Measurements from ENCODE around the gene VWA3B.

VWA3B gene

DNA sequence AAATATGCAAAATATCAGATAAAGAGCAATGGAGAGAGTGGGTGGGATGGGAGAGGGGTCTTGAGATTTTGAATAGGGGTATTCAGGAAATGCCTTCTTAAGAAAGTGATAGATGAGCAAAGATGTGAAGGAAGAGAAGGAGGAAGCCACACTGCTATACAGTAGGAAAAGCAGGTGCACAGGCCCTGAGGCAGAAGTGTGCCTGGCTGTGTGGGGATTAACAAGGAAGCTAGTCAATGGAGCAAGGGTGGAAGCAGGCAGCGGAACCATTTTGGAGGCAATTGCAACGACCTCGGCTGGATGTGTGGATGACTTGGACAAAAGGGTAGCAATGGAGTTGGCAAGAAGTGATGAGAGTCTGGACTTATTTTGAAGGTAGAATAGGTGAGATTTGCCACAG lies 248.3 kb downstream of the VWA3B start:
- no peak for DNase-seq (ENCODE audit: low spot score)

DNA sequence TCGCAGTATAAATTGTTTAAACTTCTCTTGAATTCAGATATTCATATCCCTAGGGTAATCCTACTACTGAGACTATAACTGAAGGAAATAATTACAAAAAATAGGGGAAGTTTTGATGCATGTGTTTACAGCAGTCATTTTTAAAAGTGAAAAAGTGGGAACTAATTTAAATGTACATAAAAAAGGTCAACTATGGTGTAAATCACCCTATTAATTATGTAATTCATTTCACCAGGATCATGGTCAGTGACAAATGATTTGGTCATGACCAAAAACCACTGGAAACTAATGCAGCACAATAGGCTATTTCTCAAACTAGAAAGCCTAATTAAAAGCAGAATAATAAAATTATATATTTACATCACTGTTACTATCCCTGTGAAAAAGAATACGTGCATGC lies 254.3 kb downstream of the VWA3B start:
- DNase-seq (ENCODE audit: low spot score), result no peak

DNA sequence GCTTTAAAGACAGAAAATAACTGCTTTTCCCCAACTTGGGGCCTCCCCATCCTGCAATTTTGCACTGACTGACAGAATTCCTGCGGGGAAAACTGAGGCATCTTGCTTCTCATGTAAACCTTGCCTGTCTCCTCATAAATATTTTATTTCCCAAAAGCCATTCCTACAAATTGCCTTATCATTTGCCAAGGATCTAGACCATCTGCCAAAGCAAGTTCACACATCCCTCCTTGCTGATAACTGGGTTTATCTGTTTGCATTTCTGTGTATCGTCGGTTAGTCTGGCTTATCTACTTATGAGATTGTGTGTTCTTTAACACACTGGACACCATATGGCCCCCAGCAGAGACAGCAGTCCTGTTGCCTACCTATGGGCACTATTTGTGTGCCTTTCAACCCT lies 256.3 kb downstream of the VWA3B start:
- DNase-seq (ENCODE audit: low spot score), result no peak

DNA sequence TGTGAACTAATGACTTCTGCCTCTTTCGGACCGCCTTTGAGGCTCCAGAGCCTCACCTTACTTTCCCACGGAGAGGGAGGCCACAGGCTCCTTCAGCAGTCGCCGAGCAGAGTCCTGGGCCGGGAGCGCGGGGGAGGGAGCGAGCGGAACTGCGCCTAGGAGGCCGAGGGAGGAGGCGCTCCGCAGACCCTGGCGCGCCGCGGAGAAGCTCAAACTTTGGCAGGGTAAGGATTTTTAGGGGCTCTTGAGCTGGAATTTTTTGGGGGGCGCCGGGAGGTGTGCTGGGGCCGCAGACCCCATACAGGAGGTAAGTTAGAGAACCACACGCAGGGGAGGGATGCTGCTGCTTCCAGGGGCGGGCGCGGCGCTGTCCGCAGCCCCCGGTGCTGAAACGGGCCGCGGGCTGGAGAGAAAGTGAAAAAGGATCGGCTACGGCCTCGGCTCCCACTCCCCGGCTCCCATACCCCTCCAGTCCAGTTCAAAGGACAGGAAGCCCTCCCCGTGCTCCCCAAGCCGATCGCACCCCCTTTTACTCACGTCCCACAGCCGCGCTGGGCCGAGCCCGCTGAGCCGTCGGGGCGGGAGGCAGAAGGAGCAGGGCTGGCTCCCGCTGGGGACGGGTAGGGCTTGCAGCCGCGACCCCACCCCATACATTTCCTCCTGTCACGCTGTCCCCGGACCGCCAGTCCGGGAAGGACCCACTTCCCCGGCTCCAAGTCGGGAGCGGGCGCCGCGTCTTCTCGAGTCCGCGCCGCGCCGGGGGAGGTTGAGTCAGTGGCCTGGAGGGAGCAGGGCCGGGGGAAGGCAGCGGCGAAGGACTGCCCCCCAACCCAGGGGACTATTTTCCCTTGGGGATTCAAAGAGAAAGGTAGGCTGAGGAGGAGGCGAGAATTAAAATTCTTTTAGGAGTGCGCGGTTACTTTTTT lies 259.6 kb downstream of the VWA3B start, which contains the start of gene CNGA3:
CNGA3 (plus strand) TSS at position 146 of the 926 bp plus-strand sequence. CDS start 23,520 bp downstream, outside the sequence.
- peak; percentile 26 for DNase-seq (ENCODE audit: low spot score)

DNA sequence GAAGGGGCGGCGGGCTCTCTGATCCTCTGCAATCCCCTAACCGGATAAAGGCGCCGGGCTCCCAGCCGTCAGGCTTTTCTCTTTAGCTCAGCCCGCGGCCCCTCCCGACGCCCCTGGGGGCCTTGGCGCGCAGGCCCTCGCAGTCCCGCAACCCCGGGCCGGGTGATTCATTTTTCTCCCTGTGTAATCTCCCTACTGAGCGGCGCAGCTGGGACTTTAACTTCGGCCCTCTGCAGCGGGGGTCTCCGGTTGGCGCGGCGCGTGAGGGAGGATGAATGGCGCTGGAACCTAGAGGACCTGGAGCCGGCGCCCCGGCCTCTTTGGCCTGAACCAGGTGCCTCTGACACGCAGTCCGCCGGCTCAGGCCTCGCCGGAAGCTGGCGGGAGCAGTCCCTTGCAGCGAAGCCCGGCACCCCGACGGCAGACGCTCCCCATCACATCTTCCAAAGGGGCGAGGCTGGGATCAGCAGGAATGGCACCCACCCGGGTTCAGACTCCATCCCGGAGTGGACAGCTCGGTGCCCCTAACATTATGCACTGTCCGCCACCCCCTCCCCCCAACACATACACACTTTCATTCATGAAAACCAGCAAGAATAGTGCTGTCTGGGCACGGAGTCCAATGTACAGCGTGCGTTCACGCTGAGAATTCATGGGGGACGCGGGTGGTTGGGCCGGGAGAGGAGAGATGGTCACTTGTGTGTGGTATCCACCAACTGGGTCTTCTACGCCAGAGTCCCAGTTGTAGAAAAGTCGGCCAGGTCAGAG lies 260.5 kb downstream of the VWA3B start:
- DNase-seq (ENCODE audit: low spot score), result no peak

DNA sequence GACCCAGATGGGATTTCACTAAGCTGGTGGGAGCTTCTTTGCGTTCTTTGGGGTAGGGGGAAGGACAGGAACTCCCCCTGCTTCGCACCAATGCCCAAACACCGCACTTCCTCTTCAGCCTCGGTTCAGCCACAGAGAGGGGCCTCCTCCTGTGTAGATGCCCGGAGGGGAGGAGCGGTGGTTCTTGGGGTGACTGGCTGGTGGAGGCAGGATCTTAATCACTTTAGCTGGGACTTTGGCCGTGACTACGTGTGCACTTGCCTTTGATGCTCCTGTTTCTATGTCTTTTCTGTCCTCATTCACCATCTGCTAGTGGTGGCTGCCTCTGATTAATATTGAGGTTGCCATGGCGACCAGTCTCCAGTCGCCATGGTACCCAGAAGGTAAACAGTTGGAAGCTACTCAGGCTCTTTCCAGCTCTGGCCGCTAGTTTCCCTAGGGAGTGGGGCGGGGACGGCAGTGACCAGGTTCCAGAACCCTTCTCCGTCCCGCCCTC lies 261.1 kb downstream of the VWA3B start:
- no peak for DNase-seq (ENCODE audit: low spot score)

DNA sequence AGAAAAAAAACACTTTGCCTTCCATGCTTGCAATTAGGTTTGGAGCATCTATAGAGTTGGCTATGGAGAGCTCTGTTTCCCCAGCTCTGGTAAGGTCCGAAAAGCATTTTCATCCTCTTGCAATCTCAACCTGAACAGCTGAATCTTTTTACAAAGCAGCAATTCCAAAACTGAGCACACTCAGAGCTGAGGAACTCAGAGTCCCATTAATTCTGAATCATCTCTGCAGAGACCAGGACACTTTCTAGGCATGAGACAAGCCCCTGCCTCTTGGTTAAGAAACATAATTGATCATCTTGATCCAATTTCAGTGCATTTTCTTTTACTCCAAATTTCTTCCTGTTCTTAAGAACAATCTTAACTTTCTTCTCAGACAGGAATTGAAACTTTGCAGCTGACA lies 263.4 kb downstream of the VWA3B start:
- DNase-seq (ENCODE audit: low spot score), result no peak

DNA sequence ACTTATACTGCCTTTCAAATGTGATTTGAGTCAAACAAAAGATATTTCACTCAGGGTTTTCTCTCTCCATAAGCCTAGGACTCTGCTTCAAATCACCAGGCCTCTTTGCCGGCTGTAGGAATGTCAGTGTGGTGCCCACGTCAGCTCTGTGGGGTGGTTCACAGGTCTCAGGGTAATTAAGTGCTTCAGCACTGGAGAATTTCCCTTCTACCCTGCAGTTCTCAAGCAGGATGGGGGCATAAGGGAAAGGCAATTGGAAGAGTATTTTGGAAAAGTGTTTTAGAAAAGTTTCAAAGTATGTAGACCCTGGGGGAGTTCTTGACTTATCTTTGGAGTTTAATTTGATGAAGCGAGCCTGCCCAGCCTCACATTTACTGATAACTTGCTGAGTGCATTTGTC lies 268.9 kb downstream of the VWA3B start:
- DNase-seq (ENCODE audit: low spot score), result no peak

DNA sequence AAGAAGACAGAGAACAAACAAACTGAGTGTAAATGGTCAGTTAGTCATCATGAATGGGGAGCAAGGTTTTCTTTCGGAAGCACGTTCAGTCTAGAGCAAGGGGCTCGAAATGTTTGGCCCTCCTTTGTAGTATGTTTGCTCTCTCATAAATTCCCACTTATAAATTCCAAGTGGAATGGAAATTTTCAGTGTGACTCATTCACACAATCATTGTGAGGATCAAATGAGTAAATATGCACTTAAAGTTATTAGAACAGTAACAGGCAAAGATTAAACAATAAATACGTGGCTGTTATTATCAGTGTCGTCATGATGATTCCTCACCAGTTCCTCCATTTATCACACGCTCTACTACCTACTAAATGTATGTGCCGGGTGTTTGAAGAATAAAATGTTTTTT lies 269.8 kb downstream of the VWA3B start:
- no peak for DNase-seq (ENCODE audit: low spot score)

DNA sequence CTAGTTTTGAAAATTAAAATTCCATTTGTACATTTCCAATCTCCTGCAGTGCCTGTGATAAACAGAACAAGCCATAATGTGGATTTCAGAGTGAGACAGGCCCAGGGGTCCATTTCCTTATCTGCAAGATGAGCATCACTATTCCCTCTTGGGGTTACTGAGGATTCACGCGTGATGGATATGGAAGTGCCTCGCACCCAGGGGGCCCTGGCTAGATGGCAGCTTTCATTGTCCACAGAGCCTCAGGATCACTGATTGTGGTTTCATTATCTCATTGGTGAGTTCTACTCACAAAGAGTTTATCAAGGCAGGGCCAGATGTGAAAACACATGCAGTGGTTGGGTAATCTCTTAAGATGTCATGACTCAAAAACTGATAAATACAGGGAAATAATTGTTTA lies 270.9 kb downstream of the VWA3B start:
- no peak for DNase-seq (ENCODE audit: low spot score)

DNA sequence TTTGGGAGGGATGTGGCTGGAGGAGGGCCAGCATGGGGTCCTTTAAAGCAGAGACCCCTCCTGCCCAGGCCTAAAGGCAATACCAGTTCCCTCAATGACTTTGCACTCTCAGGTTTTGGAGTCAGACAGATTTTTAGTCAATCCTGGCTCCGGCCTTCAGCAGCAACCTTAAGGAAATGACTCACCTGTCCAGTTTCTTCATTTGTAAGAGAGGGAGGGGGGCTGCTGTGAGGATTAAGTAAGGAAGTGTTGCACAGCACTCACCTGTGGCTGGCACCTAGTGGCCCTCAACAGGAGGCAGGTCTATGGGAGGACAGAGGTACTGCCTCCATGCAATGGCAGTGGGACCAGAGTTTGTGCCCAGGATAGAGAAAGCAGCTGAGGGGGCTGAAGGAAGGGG lies 273.0 kb downstream of the VWA3B start:
- DNase-seq (ENCODE audit: low spot score), result no peak
